ENCODE results near the gene FRAT2. TPM values are rescaled to one million over a fixed set of nuclear protein-coding genes. Genes with fewer than 3 reads are reported as not detected.

The FRAT2 gene
- total and polyA plus RNA-seq, 2 of the 13 experiments (the other 11 are each of a cell fraction or from before 2014, with no cell fraction given), result 7.2 to 14.1 TPM

- TF ChIP-seq ZGPAT (CRISPR knock-in tag; IDR thresholded peaks at IDR 0.05), result peak; percentile 95
- TF ChIP-seq, protein P1, sequence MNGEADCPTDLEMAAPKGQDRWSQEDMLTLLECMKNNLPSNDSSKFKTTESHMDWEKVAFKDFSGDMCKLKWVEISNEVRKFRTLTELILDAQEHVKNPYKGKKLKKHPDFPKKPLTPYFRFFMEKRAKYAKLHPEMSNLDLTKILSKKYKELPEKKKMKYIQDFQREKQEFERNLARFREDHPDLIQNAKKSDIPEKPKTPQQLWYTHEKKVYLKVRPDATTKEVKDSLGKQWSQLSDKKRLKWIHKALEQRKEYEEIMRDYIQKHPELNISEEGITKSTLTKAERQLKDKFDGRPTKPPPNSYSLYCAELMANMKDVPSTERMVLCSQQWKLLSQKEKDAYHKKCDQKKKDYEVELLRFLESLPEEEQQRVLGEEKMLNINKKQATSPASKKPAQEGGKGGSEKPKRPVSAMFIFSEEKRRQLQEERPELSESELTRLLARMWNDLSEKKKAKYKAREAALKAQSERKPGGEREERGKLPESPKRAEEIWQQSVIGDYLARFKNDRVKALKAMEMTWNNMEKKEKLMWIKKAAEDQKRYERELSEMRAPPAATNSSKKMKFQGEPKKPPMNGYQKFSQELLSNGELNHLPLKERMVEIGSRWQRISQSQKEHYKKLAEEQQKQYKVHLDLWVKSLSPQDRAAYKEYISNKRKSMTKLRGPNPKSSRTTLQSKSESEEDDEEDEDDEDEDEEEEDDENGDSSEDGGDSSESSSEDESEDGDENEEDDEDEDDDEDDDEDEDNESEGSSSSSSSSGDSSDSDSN (CRISPR knock-in tag; IDR thresholded peaks at IDR 0.05), result peak; percentile 82; the same call in 1 of the 2 replicates
- no peak for TF ChIP-seq HCFC1 (IDR thresholded peaks at IDR 0.05; ENCODE audit: low read depth, low read length)
- TF ChIP-seq ARNTL (CRISPR knock-in tag; IDR thresholded peaks at IDR 0.05), result peak; percentile 96
- 0 out of 2 replicates have a peak, but pooled peaks have one; percentile 84 for TF ChIP-seq IKZF5 (CRISPR knock-in tag; IDR thresholded peaks at IDR 0.05)
- TF ChIP-seq ARID2 (CRISPR knock-in tag; IDR thresholded peaks at IDR 0.05; ENCODE audit: borderline replicate concordance), result peak; percentile 79; the same call in 1 of the 2 replicates
- TF ChIP-seq GATAD1 (CRISPR knock-in tag; IDR thresholded peaks at IDR 0.05), result peak; percentile 70
- TF ChIP-seq RFX5 (IDR thresholded peaks at IDR 0.05; ENCODE audit: low read depth, low read length), result no peak
- no peak; the same call in 1 of the 2 replicates for TF ChIP-seq ZNF570 (CRISPR knock-in tag; IDR thresholded peaks at IDR 0.05; ENCODE audit: borderline replicate concordance)
- TF ChIP-seq ZFP62 (CRISPR knock-in tag; IDR thresholded peaks at IDR 0.05), result no peak
- TF ChIP-seq, protein P2, sequence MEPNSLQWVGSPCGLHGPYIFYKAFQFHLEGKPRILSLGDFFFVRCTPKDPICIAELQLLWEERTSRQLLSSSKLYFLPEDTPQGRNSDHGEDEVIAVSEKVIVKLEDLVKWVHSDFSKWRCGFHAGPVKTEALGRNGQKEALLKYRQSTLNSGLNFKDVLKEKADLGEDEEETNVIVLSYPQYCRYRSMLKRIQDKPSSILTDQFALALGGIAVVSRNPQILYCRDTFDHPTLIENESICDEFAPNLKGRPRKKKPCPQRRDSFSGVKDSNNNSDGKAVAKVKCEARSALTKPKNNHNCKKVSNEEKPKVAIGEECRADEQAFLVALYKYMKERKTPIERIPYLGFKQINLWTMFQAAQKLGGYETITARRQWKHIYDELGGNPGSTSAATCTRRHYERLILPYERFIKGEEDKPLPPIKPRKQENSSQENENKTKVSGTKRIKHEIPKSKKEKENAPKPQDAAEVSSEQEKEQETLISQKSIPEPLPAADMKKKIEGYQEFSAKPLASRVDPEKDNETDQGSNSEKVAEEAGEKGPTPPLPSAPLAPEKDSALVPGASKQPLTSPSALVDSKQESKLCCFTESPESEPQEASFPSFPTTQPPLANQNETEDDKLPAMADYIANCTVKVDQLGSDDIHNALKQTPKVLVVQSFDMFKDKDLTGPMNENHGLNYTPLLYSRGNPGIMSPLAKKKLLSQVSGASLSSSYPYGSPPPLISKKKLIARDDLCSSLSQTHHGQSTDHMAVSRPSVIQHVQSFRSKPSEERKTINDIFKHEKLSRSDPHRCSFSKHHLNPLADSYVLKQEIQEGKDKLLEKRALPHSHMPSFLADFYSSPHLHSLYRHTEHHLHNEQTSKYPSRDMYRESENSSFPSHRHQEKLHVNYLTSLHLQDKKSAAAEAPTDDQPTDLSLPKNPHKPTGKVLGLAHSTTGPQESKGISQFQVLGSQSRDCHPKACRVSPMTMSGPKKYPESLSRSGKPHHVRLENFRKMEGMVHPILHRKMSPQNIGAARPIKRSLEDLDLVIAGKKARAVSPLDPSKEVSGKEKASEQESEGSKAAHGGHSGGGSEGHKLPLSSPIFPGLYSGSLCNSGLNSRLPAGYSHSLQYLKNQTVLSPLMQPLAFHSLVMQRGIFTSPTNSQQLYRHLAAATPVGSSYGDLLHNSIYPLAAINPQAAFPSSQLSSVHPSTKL (CRISPR knock-in tag; IDR thresholded peaks at IDR 0.05), result peak; percentile 51; the same call in 1 of the 2 replicates
- no peak for TF ChIP-seq MEF2D (CRISPR knock-in tag; IDR thresholded peaks at IDR 0.05)
- TF ChIP-seq PLRG1 (conservative IDR thresholded peaks at IDR 0.05), result no peak
- TF ChIP-seq PAWR (CRISPR knock-in tag; IDR thresholded peaks at IDR 0.05; ENCODE audit: borderline replicate concordance), result no peak
- no peak for TF ChIP-seq FIP1L1 (IDR thresholded peaks at IDR 0.05; ENCODE audit: borderline replicate concordance, insufficient read depth, low read depth, low read length)
- TF ChIP-seq ZNF788 (CRISPR knock-in tag; IDR thresholded peaks at IDR 0.05; ENCODE audit: borderline replicate concordance), result peak; percentile 35; the same call in 1 of the 2 replicates
- TF ChIP-seq, protein P3, sequence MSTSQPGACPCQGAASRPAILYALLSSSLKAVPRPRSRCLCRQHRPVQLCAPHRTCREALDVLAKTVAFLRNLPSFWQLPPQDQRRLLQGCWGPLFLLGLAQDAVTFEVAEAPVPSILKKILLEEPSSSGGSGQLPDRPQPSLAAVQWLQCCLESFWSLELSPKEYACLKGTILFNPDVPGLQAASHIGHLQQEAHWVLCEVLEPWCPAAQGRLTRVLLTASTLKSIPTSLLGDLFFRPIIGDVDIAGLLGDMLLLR (CRISPR knock-in tag; IDR thresholded peaks at IDR 0.05), result no peak
- TF ChIP-seq GABPB1 (CRISPR knock-in tag; IDR thresholded peaks at IDR 0.05), result peak; percentile 82
These were observed at the start of gene FRAT2 (continued) for GRCh38 chr10:97334370-97335175.
